ENCODE results near the gene THRSP.
"Not testable (repeated sequence)": the region's sequence is repeated elsewhere in the genome, so short reads cannot be mapped to it uniquely, and the experiment has no call there.

THRSP gene, protein sequence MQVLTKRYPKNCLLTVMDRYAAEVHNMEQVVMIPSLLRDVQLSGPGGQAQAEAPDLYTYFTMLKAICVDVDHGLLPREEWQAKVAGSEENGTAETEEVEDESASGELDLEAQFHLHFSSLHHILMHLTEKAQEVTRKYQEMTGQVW

DNA sequence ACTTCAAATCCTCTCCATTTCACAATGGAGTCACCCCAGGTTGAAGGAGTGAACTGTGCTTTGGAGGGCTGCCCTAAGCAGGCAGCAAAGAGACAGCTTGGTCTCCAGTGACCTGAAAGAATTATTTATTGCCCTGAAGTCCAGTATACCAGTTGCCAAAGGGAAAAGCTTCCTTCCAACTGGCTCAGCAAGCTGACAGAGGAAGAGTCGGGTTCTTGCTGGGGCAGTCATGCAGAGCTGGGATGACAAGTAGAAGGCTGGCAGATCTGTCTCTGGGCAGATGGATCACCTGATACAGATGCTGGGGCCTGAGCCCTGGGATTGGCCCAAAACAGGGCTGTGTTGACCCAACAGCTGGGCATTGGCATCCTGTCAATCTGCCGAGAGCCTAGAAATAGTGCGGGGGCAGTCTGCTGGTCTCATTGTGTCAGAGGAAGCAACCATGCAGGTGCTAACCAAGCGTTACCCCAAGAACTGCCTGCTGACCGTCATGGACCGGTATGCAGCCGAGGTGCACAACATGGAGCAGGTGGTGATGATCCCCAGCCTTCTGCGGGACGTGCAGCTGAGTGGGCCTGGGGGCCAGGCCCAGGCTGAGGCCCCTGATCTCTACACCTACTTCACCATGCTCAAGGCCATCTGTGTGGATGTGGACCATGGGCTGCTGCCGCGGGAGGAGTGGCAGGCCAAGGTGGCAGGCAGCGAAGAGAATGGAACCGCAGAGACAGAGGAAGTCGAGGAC, at the start of gene THRSP:
Gene THRSP (plus strand): TSS at position 422 of the 742 bp plus-strand sequence. CDS start 21 bp downstream, at position 443.
- DNase-seq (ENCODE audit: low spot score): no peak

DNA sequence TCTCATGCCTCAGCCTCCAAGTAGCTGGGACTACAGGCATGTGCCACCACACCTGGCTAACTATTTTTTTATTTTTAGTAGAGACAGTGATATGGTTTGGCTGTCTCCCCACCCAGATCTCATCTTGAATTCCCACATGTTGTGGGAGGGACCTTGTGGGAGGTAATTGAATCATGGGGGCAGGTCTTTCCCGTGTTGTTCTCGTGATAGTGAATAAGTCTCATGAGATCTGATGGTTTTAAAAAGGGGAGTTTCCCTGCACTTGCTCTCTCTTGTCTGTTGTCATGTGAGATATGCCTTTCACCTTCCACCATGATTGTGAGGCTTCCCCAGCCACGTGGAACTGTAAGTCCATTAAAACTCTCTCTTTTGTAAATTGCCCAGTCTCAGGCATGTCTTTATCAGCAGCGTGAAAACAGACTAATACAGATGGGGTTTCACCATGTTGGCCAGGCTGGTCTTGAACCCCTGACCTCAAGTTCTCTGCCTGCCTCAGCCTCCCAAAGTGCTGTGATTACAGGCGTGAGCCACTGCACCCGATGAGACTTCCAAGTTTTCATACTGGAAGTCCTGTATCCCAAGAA, 48.6 kb upstream of the THRSP start:
- not testable (repeated sequence) for DNase-seq (ENCODE audit: low spot score)

DNA sequence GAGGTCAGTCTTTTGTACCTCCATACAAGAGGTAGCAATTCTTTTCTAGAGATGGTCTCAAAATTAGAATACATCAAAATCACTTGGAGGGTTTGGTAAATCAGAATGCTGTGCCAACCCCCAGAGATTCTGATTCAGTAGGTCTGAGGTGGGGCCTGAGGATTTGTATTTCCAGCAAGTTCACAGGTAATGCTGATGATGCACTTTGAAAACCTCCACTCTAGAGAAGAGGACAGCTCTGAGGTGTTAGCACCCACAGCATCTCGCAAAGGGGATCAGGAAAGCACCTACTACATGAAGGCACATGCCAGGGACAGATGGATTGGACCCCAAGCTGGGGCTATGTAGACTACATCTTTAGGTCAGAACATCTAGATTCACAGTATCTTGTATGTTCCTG, 47.8 kb upstream of the THRSP start:
- DNase-seq (ENCODE audit: low spot score): no peak

DNA sequence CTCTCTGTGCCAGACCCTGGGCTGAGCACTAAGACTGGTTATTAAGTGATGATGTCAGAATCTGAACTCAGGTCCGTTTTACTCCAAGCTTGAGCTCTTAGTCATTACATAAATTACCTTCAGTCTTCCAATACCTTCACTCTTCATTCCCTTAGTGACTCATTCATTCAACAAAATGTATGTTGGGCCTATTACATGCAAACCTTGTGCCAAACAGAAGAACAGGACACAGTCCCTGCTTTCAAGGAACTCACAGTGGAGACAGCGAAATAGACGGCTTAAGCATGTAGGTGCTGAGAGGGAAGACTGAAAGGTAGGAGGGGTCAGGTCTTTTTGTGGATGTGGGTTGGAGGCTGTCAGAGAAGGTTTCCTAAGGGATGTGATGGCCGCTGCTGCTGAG, 43.9 kb upstream of the THRSP start:
- DNase-seq (ENCODE audit: low spot score): no peak

DNA sequence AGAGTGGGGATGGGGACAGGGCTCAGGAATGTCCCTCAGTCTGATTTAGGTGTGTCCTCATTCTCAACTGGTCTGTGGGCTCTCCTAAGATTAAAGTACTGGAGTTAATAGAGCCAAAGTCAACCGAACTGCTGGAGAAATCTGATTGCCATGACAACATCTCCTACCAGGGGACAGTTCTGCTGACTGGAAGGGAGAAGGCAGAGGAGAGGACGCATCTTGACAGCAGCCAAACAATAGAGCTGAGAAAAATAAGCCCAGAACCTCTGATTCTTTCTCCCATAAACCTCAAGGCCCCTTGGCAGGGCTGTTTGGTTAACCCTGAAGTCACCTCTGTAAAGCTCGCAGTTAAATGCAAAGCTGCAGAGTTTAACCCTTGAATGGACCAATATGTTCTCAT, 43.4 kb upstream of the THRSP start:
- DNase-seq (ENCODE audit: low spot score): no peak

DNA sequence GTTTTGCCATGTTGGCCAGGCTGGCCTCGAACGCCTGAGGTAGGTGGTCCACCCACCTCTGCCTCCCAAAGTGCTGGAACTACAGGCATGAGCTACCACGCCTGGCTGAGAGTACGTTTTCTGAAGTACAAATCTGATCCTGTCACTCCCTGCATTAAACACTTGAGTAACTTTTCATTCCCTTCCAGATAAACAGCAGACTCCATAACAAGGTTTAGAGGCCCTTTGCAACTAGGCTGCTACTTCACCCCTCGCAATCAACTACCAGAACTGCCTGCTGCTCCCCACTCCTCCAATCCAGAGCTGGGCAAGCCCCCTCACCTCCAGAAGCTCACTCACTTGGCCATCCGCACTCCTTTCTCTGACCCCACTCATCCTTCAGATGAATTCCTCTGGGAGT, 42.0 kb upstream of the THRSP start:
- DNase-seq (ENCODE audit: low spot score): no peak

DNA sequence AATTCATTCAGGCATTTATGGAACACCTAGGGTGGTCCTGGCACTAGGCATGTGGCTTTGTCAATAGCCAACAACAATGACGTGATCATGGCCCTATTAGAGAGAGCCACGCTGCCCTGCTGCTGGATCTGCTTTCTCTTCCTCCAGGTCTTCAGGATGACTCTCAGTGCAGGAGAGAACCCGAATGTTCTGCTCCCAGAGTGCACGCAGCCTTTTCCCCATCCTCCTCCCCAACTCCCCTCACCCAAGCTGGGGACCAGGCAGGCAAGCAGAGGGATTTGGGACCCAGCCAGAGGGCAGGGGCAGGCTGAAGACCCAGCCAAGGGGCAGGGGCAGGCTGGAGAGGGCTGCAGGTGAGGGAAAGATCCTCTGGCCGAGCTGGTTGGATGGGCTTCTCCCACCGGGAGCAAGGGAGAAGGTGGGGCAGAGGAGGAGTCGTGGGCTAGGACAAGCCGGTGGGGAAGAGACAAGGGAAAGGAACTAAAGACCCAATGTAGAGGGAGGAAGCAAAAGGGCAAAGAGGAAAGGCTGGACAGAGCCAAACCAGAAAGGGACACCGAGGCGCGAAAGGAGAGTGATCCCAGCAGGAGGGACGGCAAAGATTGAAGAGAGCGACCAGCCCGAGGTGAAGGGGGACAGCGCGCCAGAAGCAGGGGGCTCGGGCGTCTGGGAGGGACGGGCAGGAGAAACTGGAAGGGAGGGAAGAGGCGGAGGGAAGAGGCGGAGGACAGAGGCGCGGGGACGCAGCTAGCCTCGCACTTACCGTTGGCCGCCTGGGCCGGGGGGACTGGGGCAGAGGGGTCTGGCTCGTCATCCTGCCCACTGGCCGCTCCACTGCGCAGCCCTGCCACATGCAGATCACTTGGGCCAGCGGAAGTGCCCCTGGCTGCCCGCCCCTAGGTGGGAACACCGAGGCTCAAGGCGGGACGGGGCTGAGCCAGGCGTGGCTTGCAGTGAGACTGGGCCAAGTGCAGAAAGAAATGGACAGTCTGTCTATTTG, 41.0 kb upstream of the THRSP start, which contains the start of gene KCTD14:
Gene KCTD14 (minus strand): TSS at position 880 of the 1,000 bp plus-strand sequence. CDS start 27 bp downstream, at position 853.
- DNase-seq (ENCODE audit: low spot score): no peak

DNA sequence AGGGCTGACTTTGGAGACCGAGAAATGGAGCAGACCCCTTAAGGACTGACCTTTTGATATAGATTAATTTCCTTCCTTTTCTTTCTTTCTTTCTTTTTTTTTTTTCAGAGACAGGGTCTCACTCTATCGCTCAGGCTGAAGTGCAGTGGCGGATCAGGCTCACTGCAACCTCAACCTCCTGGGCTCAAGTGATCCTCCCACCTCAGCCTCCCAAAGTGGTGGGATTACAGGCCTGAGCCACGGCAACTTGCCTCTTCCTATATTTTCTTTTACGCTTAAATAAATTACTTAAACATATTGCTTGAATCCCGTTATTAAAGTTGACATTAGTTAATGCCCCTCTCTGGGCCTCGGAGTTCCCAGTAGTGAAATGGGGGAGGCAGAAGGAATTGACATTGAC, 40.2 kb upstream of the THRSP start:
- no peak for DNase-seq (ENCODE audit: low spot score)

DNA sequence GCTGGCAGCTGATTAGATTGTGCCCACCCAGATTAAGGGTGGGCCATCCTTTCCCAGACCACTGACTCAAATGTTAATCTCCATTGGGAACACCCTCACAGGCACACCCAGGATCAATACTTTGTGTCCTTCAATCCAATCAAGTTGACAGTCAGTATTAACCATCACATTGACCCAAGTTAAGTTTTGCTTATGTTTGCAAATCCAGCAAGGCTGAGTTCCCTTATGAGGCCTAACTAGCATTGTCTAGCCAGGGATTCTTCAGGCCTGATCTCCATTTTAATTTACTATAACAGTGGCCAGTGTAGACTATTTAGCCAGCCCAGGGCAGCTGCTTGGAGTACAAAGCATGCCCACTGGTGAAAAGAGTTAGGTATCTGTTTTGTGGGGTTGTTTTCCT, 38.3 kb upstream of the THRSP start:
- DNase-seq (ENCODE audit: low spot score): no peak

DNA sequence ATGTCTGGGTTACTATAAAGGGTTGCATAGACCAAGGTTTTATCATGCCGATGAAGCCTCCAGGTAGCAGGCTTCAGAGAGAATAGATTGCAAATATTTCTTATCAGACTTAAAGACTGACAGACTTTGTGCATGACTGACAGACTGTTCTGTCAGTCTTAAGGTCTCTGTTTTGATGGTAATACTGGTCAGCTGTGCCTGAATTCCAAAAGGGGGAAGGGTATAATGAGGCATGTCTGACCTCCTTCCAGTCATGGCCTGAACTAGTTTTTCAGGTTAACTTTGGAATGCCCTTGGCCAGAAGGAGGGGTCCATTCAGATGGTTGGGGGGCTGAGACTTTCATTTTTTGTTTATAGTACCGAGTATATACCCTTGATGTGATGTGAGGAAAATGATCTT, 35.9 kb upstream of the THRSP start:
- DNase-seq (ENCODE audit: low spot score): no peak

DNA sequence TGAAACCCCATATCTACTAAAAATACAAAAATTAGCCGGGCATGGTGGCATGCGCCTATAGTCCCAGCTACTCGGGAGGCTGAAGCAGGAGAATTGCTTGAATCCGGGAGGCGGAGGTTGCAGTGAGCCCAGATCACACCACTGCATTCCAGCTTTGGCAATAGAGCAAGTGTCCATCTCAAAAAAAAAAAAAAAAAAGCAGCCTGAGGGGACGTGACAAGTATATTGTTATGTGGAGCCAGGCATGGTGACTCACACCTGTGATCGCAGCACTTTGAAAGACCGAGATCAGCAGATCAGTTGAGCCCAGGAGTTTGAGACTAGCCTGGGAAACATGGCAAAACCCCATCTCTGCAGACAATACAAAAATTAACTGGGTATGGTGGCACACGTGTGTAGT, 35.2 kb upstream of the THRSP start:
- not testable (repeated sequence) for DNase-seq (ENCODE audit: low spot score)

DNA sequence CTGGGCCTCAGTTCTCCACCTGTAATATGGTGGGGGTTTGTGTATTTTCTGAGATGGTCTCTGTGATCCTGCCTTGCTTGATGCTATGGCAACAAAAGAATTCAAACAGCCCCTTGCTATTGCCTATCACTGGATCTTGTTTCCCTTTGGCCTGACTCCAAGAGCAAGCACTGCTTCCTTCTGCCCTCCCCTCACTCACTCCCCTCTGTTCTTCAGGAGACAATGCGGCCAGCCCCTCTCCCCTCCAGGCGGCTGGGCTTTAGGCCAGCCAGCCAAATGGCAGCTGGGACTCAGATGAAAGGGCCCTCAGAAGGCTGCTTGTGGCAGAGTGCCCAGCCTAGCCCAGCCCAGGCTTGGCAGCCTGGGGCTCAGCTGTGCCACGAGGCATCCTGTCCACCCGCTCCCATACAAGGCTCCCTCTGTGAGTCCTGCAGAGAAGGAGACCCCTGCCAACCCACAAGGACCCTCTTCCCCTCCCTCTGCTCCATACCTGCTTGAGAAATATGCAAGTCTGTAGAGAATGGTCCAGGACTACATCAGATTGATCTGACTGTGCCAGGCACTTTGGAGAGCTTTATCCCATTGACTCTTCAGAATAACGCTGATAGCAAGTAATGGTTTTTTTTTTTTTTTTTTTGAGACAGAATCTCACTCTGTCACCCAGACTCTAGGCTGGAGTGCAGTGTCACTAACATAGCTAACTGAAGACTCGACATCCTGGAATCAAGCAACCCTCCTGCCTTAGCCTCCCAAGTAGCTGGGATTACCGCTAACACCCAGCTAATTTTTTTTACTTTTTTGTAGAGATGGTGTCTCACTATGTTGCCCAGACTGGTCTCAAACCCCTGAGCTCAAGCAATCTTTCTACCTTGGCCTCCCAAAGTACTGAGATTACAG, 33.0 kb upstream of the THRSP start:
- DNase-seq (ENCODE audit: low spot score): peak; percentile 98

DNA sequence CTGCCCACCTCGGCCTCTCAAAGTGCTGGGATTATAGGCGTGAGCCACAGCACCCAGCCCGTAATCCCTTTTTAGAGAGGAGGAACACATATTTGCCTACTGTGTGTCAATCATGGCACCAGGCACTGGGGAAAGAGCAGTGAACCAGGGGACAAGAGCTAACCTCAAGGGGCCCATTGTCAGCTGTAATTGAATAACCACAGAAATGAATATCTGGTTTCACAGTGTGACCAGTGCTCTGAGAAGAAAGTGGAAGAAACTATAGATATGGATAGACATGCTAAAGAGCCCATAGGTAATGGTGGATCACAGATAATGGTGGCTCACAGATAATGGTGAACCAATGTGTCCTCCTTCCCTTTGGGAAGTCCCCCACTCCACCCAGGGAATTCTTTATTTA, 32.0 kb upstream of the THRSP start:
- DNase-seq (ENCODE audit: low spot score): no peak

DNA sequence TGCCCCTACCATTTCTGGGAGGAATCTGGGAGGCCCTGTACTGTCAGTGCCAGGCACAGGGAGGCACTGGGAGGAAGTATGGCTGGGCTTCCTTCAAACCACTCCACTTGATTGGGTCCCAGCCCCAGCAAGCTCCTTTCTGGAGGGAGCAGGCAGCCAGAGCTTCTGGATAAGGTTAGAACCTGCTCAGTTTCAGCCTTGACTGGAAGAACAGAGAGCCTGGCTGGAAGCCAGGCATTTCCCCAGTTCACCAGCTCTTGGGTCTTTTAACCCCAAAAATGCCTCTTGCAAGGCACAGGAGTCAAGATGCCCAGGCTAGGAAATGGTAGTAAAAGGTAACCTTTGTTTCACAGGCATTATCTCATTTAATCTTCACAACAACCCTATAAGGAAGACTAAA, 31.6 kb upstream of the THRSP start:
- no peak for DNase-seq (ENCODE audit: low spot score)

DNA sequence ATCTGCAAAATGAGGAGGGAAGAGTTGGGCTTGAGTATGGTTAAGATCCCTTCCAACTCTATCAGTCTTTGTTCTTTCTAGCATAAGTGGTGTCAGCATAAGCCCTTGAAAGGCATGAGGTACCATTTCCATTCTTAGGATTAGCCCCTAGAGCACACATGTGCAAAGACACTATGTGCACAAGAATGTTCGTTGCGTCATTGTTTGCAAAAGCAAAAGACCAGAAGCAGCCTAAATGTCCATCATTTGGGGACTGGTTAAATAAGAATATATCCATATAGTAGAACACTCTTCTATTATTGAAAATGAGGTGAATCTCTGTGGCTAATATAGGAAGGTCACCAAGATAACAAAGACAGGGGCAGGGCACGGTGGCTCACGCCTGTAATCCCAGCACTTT, 30.6 kb upstream of the THRSP start:
- DNase-seq (ENCODE audit: low spot score): no peak

DNA sequence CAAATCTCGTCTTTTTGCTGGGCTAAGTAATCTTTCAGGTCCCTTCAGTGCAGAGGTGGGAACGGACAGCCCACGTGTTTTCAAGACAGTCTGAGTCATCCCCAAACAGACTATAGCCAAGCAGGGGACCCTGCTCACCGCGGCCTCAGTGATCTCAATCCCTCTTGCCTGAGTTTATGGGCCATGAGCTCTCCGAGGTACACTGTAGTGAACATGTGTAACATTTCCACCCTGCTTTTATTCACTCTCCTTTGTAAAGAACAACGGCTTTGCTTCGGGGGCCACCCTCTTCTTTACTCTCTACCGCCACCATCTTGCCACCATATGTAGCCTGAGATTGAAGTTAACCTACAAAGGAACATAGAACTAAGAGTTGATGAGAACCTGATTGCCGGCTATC, 29.0 kb upstream of the THRSP start:
- no peak for DNase-seq (ENCODE audit: low spot score)

DNA sequence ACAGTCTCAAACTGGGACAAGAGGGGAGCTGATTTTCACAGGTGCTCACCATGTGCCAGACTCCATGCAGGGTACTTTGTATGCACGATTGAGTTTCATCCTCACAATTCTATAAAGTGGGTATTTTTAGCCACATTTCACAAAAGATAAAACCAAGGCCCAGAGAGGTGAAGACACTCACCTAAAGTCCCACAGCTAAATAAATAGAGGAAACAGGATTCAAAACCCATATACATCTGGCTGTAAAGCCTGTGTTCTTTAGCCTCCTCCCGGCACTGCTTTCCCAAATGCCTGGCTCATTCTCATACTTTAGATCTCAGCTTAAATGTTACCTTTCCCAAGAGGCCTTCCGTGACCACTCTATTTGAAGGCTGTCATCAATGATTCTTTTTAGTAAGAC, 27.3 kb upstream of the THRSP start:
- DNase-seq (ENCODE audit: low spot score): no peak

DNA sequence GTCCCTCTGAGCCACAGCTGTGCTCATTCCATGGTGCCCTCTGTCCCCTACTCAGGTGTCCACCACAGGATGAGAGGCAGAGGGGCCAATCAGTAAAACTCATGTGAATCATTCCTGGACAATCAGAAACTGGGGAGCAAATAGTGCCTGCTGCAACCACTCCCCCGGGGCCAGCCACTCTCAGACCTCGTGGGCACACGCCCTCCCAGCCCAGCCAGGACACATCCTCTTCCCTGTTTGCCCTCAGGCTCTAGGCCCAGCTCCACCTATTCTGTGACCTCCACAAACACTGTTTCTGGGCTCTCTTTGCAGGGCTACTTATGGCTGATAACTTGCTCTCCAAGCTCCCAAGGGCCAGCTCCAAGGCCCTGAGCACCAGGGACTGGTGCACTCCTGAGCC, 26.6 kb upstream of the THRSP start:
- no peak for DNase-seq (ENCODE audit: low spot score)

DNA sequence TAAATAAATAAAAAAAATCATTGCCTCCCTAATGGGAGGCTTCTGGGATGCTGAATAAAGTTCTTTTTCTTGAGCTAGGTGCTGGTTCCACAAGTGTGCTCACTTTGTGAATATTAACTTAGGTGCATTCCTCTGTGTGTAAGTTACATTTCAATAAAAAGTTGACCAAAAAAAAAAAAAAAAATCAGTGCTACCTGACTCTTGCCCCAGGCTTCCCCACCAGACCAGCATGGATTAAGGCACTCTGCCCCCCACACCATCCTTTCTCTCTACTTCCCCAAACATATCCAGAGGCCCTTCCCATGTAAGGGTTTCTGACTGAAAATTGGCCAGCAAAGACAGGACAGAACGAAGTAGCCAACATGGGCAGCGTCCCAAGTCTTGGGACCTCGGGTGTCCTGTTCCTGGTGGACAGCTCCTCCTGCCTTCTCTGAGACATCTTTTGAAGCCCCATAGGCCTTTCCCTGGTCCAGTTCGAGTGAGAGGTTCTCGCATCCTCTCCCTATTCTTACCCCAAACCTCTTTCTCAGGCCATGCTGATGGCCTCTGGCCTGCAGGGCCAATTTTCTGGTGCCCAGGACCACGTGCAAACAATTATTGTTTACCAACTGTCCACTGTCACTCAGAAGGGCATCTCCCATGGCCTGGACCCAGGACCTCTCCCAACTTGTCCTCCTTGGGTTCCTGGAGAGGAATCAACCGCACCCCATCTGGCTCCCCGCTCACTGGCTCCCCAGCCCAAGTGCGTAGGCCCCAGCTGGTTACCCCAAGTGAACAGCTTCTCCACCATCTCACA, 25.6 kb upstream of the THRSP start:
- DNase-seq (ENCODE audit: low spot score): no peak

DNA sequence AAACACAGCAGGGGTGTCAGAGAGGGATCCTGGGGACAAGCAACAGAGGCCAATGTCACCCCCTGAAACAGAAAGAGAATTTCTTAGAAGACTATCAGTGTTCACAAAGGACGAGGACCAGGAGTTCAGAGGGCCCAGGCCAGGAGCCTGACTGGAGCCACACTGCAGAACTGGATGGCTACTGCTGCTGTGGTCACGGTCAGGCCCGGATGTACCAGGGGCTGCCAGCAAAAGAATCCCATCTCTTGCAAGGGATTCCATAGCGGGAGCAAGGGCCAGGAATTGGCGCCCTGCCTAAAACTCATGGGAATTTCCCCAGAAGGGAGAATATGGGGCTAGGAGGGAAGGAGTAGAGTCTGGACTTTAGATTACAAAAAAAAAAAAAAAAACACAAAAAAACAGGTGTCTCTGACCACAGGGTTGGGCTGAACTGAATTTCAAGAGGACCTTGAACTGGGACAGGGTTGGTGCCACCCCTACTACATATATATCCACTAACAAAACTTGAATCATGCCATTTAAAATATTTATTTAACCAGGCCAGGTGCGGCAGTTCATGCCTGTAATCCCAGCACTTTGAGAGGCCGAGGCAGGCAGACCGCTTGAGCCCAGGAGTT, 24.9 kb upstream of the THRSP start:
- no peak for DNase-seq (ENCODE audit: low spot score)
